Thoracic aorta (tissue), 2 donors: ENCODE data around the gene DPPA4. TPM values are rescaled to one million over a fixed set of nuclear protein-coding genes. Genes with fewer than 3 reads are reported as not detected.

Experiments
- ATAC-seq: fragments of 150-250 bp; one replicate; pipeline ENCODE4 v1.8.0; 2017; ENCODE audit warnings: low read depth; ENCODE audit not compliant: insufficient number of reproducible peaks, low FRiP score
- DNase-seq: peaks from one replicate; pipeline ENCODE4 v3.0.0-alpha.2; 2020; ENCODE audit warnings: low spot score
- H3K27ac ChIP-seq, 2 donors: fragments of 200-600 bp; sonication (generic); 1 replicate in 1 of 2; 2 replicates in 1 of 2; pipeline ENCODE4 v1.5.1; 2016; ENCODE audit warnings: mild to moderate bottlenecking in 2 of 2, moderate library complexity in 2 of 2
- H3K27me3 ChIP-seq: fragments of 200-600 bp; sonication (generic); replicated peaks from 2 replicates; pipeline ENCODE4 v1.6.0; 2016; ENCODE audit warnings: mild to moderate bottlenecking; ENCODE audit not compliant: insufficient read depth
- H3K36me3 ChIP-seq: fragments of 200-600 bp; sonication (generic); one replicate; pipeline ENCODE4 v1.5.1; 2016
- H3K4me1 ChIP-seq, 2 donors: fragments of 200-600 bp; sonication (generic); 1 replicate in 1 of 2; 2 replicates in 1 of 2; pipeline versions ENCODE4 v1.5.1 to v1.6.0; 2016; ENCODE audit warnings: low read depth in 2 of 2, mild to moderate bottlenecking in 1 of 2; ENCODE audit not compliant: control insufficient read depth in 1 of 2
- H3K4me3 ChIP-seq: fragments of 200-600 bp; sonication (generic); 2 replicates; pipeline ENCODE4 v1.5.1; 2016; ENCODE audit warnings: mild to moderate bottlenecking
- H3K9me3 ChIP-seq: fragments of 200-600 bp; sonication (generic); 2 replicates; pipeline ENCODE4 v1.5.1; 2016
- CTCF ChIP-seq: fragments of 200-600 bp; sonication (generic); IDR thresholded peaks from one replicate; pipeline ENCODE4 v1.5.1; 2019; ENCODE audit warnings: antibody characterized with exemption
- total RNA-seq, 2 donors: library from RNA; depleted of rRNA; stranded (reverse); fragments of >200 nt; gene quantifications; one replicate each; pipeline versions ENCODE4 v1.1.0 to v1.2.3, GENCODE V29; 2016

DPPA4 gene
- total RNA-seq = not detected

GRCh38 chr3:109337393-109337792 is at the start of gene DPPA4:
DPPA4 (minus strand) TSS chr3:109337546; CDS start chr3:109337517, 29 bp downstream.
- Histone ChIP-seq H3K27ac (no peak within 1 kb of the TSS), H3K9me3 (no peaks in the 10 kb centered on the region), H3K27me3 (no peaks in the 10 kb centered on the region), H3K4me1 (peaks cover 0 to 4% of the 10 kb centered on the region in 2 donors), H3K4me3 (peak within 1 kb of the TSS; percentile 73), H3K36me3 (no peaks in the 10 kb centered on the region)
- DNase-seq = no peak
- TF ChIP-seq CTCF = no peak
- no peak for ATAC-seq

- Histone ChIP-seq H3K4me1 (no peaks in the 10 kb centered on the region), H3K27ac (no peak overlapping the region), H3K27me3 (no peaks in the 10 kb centered on the region), H3K9me3 (no peaks in the 10 kb centered on the region), H3K36me3 (no peaks in the 10 kb centered on the region), H3K4me3 (no peak overlapping the region)
- TF ChIP-seq CTCF = no peak
- DNase-seq (no peak), ATAC-seq (no peak)
These were observed 48.3 kb upstream of the DPPA4 start for GRCh38 chr3:109385442-109386318.

- DNase-seq = no peak
- H3K27me3 ChIP-seq = no peaks in the 10 kb centered on the region
- H3K36me3 ChIP-seq = no peaks in the 10 kb centered on the region
- no peaks in the 10 kb centered on the region for H3K9me3 ChIP-seq
- H3K4me3 ChIP-seq = no peak overlapping the region
- no peak overlapping the region for H3K27ac ChIP-seq
- no peak for ATAC-seq
- TF ChIP-seq CTCF = no peak
- no peaks in the 10 kb centered on the region for H3K4me1 ChIP-seq
These were observed 46.8 kb upstream of the DPPA4 start for GRCh38 chr3:109384164-109384563.

- ATAC-seq = no peak
These were observed 45.2 kb upstream of the DPPA4 start for GRCh38 chr3:109382588-109382987.

More at GRCh38 chr3:109382588-109382987, 45.2 kb upstream of the DPPA4 start:
- Histone ChIP-seq H3K4me1 (no peaks in the 10 kb centered on the region), H3K36me3 (no peaks in the 10 kb centered on the region), H3K27ac (no peak overlapping the region), H3K4me3 (no peak overlapping the region), H3K27me3 (no peaks in the 10 kb centered on the region), H3K9me3 (no peaks in the 10 kb centered on the region)
- TF ChIP-seq CTCF = no peak
- DNase-seq = no peak
